Stomach (tissue), 9 donors: ENCODE results near the gene MTMR6. TPM values are rescaled to one million over a fixed set of nuclear protein-coding genes. Genes with fewer than 3 reads are reported as not detected.

Source experiments
- DNase-seq, 2 donors: peaks; one replicate each; pipeline versions ENCODE4 v3.0.0 to v3.0.0-alpha.2; 2013 to 2019
- H3K27ac ChIP-seq, 5 donors: fragments of 200-600 bp in 4 of 5; sonication (generic) in 4 of 5; one replicate each; pipeline ENCODE4 v1.5.1; 2013 to 2019; ENCODE audit warnings: mild to moderate bottlenecking in 1 of 5, moderate library complexity in 1 of 5
- H3K27me3 ChIP-seq, 3 donors: fragments of 200-600 bp; sonication (generic); one replicate each; pipeline ENCODE4 v1.5.1; 2017 to 2019; ENCODE audit warnings: mixed run types in 1 of 3
- H3K36me3 ChIP-seq, 4 donors: fragments of 200-600 bp; sonication (generic); 1 replicate in 3 of 4; 2 replicates in 1 of 4; pipeline ENCODE4 v1.5.1; 2016 to 2019
- H3K4me1 ChIP-seq, 4 donors: fragments of 200-600 bp; sonication (generic); one replicate each; pipeline ENCODE4 v1.5.1; 2016 to 2019
- H3K4me3 ChIP-seq, 4 donors: fragments of 200-600 bp; sonication (generic) in 3 of 4; one replicate each; pipeline ENCODE4 v1.5.1; 2016 to 2019; ENCODE audit warnings: mild to moderate bottlenecking in 1 of 4
- H3K9me3 ChIP-seq, 4 donors: fragments of 200-600 bp; sonication (generic); one replicate each; pipeline ENCODE4 v1.5.1; 2016 to 2019
- EP300 ChIP-seq: sonication (generic); formaldehyde crosslinking; IDR thresholded peaks from one replicate; pipeline ENCODE4 v1.6.1; 2017; ENCODE audit warnings: antibody characterized with exemption
- POLR2A ChIP-seq, 4 donors: fragments of 450-650 bp; IDR thresholded peaks; one replicate each; pipeline ENCODE4 v1.6.1; 2016; ENCODE audit warnings: antibody characterized with exemption in 4 of 4, control low read depth in 2 of 4, mild to moderate bottlenecking in 1 of 4, moderate library complexity in 1 of 4
- POLR2AphosphoS5 ChIP-seq, 3 donors: sonication (generic); formaldehyde crosslinking; IDR thresholded peaks; one replicate each; pipeline ENCODE4 v1.6.1; 2016; ENCODE audit warnings: antibody characterized with exemption in 3 of 3
- WGBS, 5 donors: extraction: QIAGEN DNeasy Blood & Tissue Kit in 3 of 5; methylation state at CpG; one replicate each; pipeline versions ENCODE4 v1.1.5 to v1.1.7; 2013 to 2018; 5-methylcytosine and 5-hydroxymethylcytosine counted together
- intact Hi-C: fragments of 100-400 bp; cut with DNase I; formaldehyde crosslinking; loops from one replicate; pipeline ENCODE4 v1.15.1; 2023; ENCODE audit warnings: low total_unique reads
- polyA plus RNA-seq, 3 donors: library from polyadenylated mRNA; stranded (reverse); fragments of 200-250 nt; gene quantifications; one replicate each; pipeline ENCODE4 v1.2.3, GENCODE V29; 2013
- total RNA-seq, 5 donors: library from RNA; depleted of rRNA; stranded (reverse); fragments of >200 nt; gene quantifications; one replicate each; pipeline versions ENCODE4 v1.1.0 to v1.2.3, GENCODE V29; 2014 to 2016
- TF ChIP-seq, protein P1 (sequence below), 7 experiments: fragments of 450-650 bp in 4 of 7; fragments of 200-600 bp in 3 of 7; sonication (generic) in 3 of 7; IDR thresholded peaks; one replicate each; pipeline ENCODE4 v1.5.1; 2016 to 2019; ENCODE audit warnings: antibody characterized with exemption in 7 of 7, control low read depth in 2 of 7, mild to moderate bottlenecking in 1 of 7
- donor health status: healthy with polysubstance abuse.
- donor health status: Bipolar disorder and iron deficiency.
- donor health status: healthy.

Gene MTMR6
- total and polyA plus RNA-seq, 8 donors = 2.3 to 25.0 (median 10.2) TPM

GRCh38 chr13:25288966-25289365, 1.7 kb upstream of the MTMR6 start:
- no peak for DNase-seq
- H3K9me3 ChIP-seq = no peaks in the 10 kb centered on the region
- 71 to 81% (median 78%) methylated on average over 2 of the region's 2 CpGs for WGBS, 5 donors
- no peak overlapping the region for H3K4me3 ChIP-seq
- H3K27me3 ChIP-seq = peaks cover 0 to 12% (median 0%) of the 10 kb centered on the region in 3 donors
- intact Hi-C loops = no loop called here
- peaks cover 3 to 32% (median 15%) of the 10 kb centered on the region in 4 donors for H3K4me1 ChIP-seq
- no peaks in the 10 kb centered on the region for H3K36me3 ChIP-seq
- no peak overlapping the region for H3K27ac ChIP-seq
- TF ChIP-seq, protein P1, sequence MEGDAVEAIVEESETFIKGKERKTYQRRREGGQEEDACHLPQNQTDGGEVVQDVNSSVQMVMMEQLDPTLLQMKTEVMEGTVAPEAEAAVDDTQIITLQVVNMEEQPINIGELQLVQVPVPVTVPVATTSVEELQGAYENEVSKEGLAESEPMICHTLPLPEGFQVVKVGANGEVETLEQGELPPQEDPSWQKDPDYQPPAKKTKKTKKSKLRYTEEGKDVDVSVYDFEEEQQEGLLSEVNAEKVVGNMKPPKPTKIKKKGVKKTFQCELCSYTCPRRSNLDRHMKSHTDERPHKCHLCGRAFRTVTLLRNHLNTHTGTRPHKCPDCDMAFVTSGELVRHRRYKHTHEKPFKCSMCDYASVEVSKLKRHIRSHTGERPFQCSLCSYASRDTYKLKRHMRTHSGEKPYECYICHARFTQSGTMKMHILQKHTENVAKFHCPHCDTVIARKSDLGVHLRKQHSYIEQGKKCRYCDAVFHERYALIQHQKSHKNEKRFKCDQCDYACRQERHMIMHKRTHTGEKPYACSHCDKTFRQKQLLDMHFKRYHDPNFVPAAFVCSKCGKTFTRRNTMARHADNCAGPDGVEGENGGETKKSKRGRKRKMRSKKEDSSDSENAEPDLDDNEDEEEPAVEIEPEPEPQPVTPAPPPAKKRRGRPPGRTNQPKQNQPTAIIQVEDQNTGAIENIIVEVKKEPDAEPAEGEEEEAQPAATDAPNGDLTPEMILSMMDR (IDR thresholded peaks at IDR 0.05) = no peak
- no peak for TF ChIP-seq EP300
- TF ChIP-seq POLR2A (IDR thresholded peaks at IDR 0.05) = no peak
- TF ChIP-seq POLR2AphosphoS5 (IDR thresholded peaks at IDR 0.05) = no peak

DNA sequence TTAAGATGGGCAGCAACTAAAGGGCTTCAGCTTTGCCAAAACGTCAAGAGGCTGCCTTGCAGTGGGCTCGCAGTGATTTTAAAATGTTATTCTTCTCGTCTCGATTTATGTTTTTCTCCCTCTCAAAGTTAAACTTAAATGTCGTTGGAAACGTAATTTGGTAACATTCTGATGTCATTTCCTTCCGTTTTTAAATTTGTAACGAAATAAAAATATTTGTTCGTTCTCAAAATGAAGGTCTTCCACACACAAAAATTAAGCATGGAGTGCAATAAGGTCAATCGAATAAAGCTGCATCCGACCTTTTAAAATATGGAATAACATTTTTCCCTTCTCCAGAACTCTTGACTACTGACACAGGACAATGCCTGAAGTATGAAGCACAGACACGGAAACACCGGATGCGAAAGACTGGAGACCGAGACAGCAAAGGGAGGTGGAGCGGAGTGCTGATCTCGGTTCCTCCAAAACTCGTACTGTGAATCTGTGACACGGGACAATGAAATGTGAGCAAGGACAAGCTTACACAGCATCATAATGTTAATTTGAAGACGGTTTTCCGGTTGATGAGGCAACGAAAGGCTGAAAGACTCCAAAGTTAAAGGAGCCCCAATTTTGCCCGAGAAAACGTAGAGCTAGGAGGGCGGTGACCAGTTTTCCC, 850 bp downstream of the MTMR6 start:
- Histone ChIP-seq H3K4me3 (peak overlapping the region; percentile 85 to 95 (median 92)), H3K4me1 (peaks cover 3 to 45% (median 24%) of the 10 kb centered on the region in 4 donors), H3K27me3 (peaks cover 0 to 6% (median 0%) of the 10 kb centered on the region in 3 donors), H3K9me3 (no peaks in the 10 kb centered on the region), H3K27ac (peak overlapping the region; percentile 89 to 96 (median 91)), H3K36me3 (no peaks in the 10 kb centered on the region)
- no peak for TF ChIP-seq EP300
- no peak for TF ChIP-seq POLR2A (IDR thresholded peaks at IDR 0.05)
- TF ChIP-seq POLR2AphosphoS5 (IDR thresholded peaks at IDR 0.05) = no peak
- TF ChIP-seq, protein P1 (IDR thresholded peaks at IDR 0.05) = no peak
- intact Hi-C loops = no loop called here
- DNase-seq = peak in 1 of 2 donors; percentile 70
- WGBS, 5 donors = 9 to 14% (median 11%) methylated on average over 23 to 25 of the region's 25 CpGs

- H3K4me3 ChIP-seq = no peak overlapping the region
- H3K27ac ChIP-seq = no peak overlapping the region
- H3K27me3 ChIP-seq = no peaks in the 10 kb centered on the region
- H3K4me1 ChIP-seq = peaks cover 0 to 45% (median 22%) of the 10 kb centered on the region in 4 donors
- no peak for TF ChIP-seq EP300
- TF ChIP-seq, protein P1 (IDR thresholded peaks at IDR 0.05) = no peak
- no peak for TF ChIP-seq POLR2AphosphoS5 (IDR thresholded peaks at IDR 0.05)
- TF ChIP-seq POLR2A (IDR thresholded peaks at IDR 0.05) = no peak
- intact Hi-C loops = no loop called here
- WGBS, 5 donors = 85 to 100% (median 94%) methylated on average over 1 of the region's 1 CpG
- H3K9me3 ChIP-seq = no peaks in the 10 kb centered on the region
- no peaks in the 10 kb centered on the region for H3K36me3 ChIP-seq
- no peak for DNase-seq
These were observed 5.4 kb downstream of the MTMR6 start for GRCh38 chr13:25281935-25282332.

- no peaks in the 10 kb centered on the region for H3K36me3 ChIP-seq
- TF ChIP-seq EP300 (no peak), POLR2A (IDR thresholded peaks at IDR 0.05) (no peak), POLR2AphosphoS5 (IDR thresholded peaks at IDR 0.05) (no peak)
- TF ChIP-seq, protein P1 (IDR thresholded peaks at IDR 0.05) = no peak
- H3K4me1 ChIP-seq = peaks cover 0 to 46% (median 22%) of the 10 kb centered on the region in 4 donors
- no peaks in the 10 kb centered on the region for H3K9me3 ChIP-seq
- DNase-seq = no peak
- WGBS, 5 donors = 60 to 76% (median 63%) methylated on average over 4 of the region's 4 CpGs
- H3K27me3 ChIP-seq = no peaks in the 10 kb centered on the region
- H3K27ac ChIP-seq = no peak overlapping the region
- no peak overlapping the region for H3K4me3 ChIP-seq
- intact Hi-C loops = no loop called here
These were observed 5.9 kb downstream of the MTMR6 start for GRCh38 chr13:25281193-25281934.
